Measurements from ENCODE around the gene KBTBD13. TPM values are rescaled to one million over a fixed set of nuclear protein-coding genes. Genes with fewer than 3 reads are reported as not detected.

The KBTBD13 gene
- total RNA-seq, 1 donor from 2014 or later: not detected

GRCh38 chr15:65094294-65094995, 17.9 kb downstream of the KBTBD13 start:
- no peaks in the 10 kb centered on the region for H3K9me3 Mint-ChIP-seq
- DNase-seq (ENCODE audit: low spot score in 2 of 2, unreplicated experiment in 2 of 2): no peak
- H3K4me3 Mint-ChIP-seq: no peak overlapping the region
- peaks cover 5% of the 10 kb centered on the region for H3K4me1 Mint-ChIP-seq
- peaks cover 16% of the 10 kb centered on the region for H3K36me3 Mint-ChIP-seq
- H3K27me3 Mint-ChIP-seq (ENCODE audit: low read depth): no peaks in the 10 kb centered on the region
- no peak overlapping the region for H3K27ac Mint-ChIP-seq
- TF ChIP-seq, protein P1, sequence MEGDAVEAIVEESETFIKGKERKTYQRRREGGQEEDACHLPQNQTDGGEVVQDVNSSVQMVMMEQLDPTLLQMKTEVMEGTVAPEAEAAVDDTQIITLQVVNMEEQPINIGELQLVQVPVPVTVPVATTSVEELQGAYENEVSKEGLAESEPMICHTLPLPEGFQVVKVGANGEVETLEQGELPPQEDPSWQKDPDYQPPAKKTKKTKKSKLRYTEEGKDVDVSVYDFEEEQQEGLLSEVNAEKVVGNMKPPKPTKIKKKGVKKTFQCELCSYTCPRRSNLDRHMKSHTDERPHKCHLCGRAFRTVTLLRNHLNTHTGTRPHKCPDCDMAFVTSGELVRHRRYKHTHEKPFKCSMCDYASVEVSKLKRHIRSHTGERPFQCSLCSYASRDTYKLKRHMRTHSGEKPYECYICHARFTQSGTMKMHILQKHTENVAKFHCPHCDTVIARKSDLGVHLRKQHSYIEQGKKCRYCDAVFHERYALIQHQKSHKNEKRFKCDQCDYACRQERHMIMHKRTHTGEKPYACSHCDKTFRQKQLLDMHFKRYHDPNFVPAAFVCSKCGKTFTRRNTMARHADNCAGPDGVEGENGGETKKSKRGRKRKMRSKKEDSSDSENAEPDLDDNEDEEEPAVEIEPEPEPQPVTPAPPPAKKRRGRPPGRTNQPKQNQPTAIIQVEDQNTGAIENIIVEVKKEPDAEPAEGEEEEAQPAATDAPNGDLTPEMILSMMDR (IDR thresholded peaks at IDR 0.05; ENCODE audit: unreplicated experiment): no peak

- Mint-ChIP-seq H3K36me3 (peaks cover 16% of the 10 kb centered on the region), H3K27me3 (ENCODE audit: low read depth) (no peaks in the 10 kb centered on the region), H3K27ac (peak overlapping the region; percentile 8), H3K9me3 (no peaks in the 10 kb centered on the region), H3K4me3 (no peak overlapping the region), H3K4me1 (peaks cover 4% of the 10 kb centered on the region)
- no peak for DNase-seq (ENCODE audit: low spot score in 2 of 2, unreplicated experiment in 2 of 2)
- TF ChIP-seq, protein P1 (IDR thresholded peaks at IDR 0.05; ENCODE audit: unreplicated experiment): no peak
Measured at GRCh38 chr15:65095011-65095746, 18.6 kb downstream of the KBTBD13 start.

DNA sequence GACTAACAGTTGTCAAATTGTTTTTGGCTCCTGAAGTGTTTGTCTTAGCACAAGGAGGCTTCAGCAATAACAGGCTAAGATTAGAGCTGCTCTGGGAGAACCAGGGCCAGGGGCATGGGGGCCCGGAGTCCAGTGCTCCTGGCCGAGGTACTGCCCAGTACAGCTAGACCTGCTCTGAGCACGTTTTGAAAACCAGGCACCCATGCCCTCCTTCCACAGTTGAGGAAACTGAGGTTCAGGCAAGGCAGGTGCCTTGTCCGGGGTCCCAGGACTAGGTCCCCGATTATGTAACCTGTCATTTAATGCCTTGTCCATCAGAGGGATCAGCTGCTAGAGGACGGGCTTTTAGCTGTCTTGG, 19.2 kb downstream of the KBTBD13 start:
- H3K4me1 Mint-ChIP-seq: peaks cover 4% of the 10 kb centered on the region

DNA sequence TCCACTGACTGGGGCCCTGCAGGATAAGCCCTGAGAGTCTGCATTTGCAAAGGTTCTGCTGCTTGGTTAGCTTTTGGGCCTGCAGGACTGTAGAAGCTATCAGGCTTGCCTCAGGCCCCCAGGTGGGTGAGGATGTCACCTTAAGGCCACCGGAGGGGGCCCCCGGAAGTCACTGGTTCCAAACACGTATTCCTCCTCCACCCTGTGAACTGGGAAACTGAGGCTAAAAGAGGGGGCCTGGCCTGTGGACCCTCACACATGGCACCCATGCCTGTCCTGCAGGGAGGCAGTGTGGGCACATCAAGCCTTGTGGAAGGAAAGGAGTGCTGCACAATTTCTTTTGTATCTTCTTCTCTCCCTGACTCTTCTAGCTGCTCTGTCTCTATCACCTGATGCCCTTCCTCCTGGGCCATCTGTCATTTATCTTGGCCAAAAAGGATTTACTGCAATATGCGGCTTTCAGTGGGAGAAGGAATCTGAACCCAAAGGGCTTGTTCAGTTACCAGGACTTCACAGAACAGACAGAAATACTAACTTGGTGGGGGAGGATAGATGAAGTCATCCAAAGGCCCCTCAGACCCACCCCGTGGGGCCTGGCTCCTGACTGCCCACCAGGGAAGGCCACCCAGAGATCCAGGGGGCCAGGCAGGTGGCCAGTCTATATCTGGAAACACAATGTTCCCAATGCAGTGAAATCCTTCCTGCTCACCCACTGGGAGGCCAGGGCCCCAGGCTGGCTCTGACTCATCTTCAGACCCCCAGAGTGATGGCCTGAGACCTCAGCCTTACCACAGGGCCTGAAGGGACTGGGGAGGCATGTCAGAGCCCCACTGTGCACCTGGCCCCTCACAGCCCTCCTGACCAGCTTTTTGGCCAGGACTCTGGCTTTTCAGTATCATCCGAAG, 20.2 kb downstream of the KBTBD13 start:
- DNase-seq (ENCODE audit: low spot score in 2 of 2, unreplicated experiment in 2 of 2): no peak
- peaks cover 4% of the 10 kb centered on the region for H3K4me1 Mint-ChIP-seq
- no peaks in the 10 kb centered on the region for H3K27me3 Mint-ChIP-seq (ENCODE audit: low read depth)
- H3K27ac Mint-ChIP-seq: no peak overlapping the region
- TF ChIP-seq, protein P1 (IDR thresholded peaks at IDR 0.05; ENCODE audit: unreplicated experiment): no peak
- H3K36me3 Mint-ChIP-seq: peaks cover 20% of the 10 kb centered on the region
- no peaks in the 10 kb centered on the region for H3K9me3 Mint-ChIP-seq
- no peak overlapping the region for H3K4me3 Mint-ChIP-seq

More for the DNA sequence above, 19.2 kb downstream of the KBTBD13 start:
- H3K27ac Mint-ChIP-seq: no peak overlapping the region
- peaks cover 16% of the 10 kb centered on the region for H3K36me3 Mint-ChIP-seq
- no peak overlapping the region for H3K4me3 Mint-ChIP-seq
- no peaks in the 10 kb centered on the region for H3K27me3 Mint-ChIP-seq (ENCODE audit: low read depth)
- TF ChIP-seq, protein P1 (IDR thresholded peaks at IDR 0.05; ENCODE audit: unreplicated experiment): no peak
- H3K9me3 Mint-ChIP-seq: no peaks in the 10 kb centered on the region
- no peak for DNase-seq (ENCODE audit: low spot score in 2 of 2, unreplicated experiment in 2 of 2)

- DNase-seq (ENCODE audit: low spot score in 2 of 2, unreplicated experiment in 2 of 2): no peak
- Mint-ChIP-seq H3K9me3 (no peaks in the 10 kb centered on the region), H3K36me3 (peaks cover 20% of the 10 kb centered on the region), H3K27me3 (ENCODE audit: low read depth) (no peaks in the 10 kb centered on the region), H3K27ac (no peak overlapping the region), H3K4me3 (no peak overlapping the region), H3K4me1 (peaks cover 4% of the 10 kb centered on the region)
- TF ChIP-seq, protein P1 (IDR thresholded peaks at IDR 0.05; ENCODE audit: unreplicated experiment): no peak
Measured at GRCh38 chr15:65097651-65098263, 21.2 kb downstream of the KBTBD13 start.

Data from mesothelial cell of epicardium (in vitro differentiated cells).